HL-60 (cell line): ENCODE results near the gene CPPED1.

ENCODE experiments used
- GABPA ChIP-seq: IDR thresholded peaks from 2 replicates; pipeline ENCODE4 v1.6.1; 2012; ENCODE audit warnings: low read depth
- POLR2AphosphoS5 ChIP-seq: IDR thresholded peaks from 2 replicates; pipeline ENCODE4 v1.6.1; 2012; ENCODE audit warnings: low read depth
- TF ChIP-seq, protein P1 (sequence below): IDR thresholded peaks from one replicate; pipeline ENCODE4 v1.5.1; 2011; ENCODE audit warnings: low read length, control low read depth, inconsistent platforms; ENCODE audit not compliant: insufficient read depth

DNA sequence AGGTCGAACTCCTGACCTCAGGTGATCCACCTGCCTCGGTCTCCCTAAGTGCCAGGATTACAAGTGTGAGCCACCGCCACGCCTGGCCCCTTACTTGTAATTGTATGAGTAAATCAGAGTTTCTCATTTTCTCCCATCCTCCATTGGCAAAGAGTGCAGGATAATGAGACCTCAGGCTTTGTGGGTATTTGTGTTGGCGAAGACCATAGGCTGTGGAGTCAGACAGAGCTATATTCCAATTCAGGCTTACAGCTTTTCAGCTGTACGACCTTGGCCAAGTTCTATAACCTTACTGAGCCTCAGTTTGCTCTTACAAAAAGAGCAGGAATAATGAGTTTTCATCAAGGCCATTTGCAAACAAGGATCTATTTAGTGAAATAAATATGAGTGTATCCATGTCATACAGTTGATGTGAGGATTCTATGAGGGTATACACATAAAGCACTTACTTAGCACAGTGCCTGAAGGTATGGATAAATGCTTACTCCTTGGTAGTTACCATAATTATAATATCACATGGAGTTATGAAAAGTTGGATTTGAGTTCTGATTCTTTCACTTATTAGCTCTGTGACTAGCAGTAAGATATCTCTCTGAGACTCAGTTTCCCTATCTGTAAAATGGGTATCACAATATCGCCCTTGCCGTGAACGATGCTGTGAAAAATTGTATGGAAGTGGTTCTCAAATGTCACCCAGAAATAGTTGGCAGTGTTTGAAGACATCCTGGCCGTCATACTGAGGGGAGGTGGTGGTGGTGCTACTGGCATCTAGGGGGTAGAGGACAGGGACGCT is 25.6 kb upstream of the CPPED1 start:
- TF ChIP-seq, protein P1, sequence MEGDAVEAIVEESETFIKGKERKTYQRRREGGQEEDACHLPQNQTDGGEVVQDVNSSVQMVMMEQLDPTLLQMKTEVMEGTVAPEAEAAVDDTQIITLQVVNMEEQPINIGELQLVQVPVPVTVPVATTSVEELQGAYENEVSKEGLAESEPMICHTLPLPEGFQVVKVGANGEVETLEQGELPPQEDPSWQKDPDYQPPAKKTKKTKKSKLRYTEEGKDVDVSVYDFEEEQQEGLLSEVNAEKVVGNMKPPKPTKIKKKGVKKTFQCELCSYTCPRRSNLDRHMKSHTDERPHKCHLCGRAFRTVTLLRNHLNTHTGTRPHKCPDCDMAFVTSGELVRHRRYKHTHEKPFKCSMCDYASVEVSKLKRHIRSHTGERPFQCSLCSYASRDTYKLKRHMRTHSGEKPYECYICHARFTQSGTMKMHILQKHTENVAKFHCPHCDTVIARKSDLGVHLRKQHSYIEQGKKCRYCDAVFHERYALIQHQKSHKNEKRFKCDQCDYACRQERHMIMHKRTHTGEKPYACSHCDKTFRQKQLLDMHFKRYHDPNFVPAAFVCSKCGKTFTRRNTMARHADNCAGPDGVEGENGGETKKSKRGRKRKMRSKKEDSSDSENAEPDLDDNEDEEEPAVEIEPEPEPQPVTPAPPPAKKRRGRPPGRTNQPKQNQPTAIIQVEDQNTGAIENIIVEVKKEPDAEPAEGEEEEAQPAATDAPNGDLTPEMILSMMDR, result no peak
- TF ChIP-seq POLR2AphosphoS5, result no peak
- TF ChIP-seq GABPA, result no peak
